Large intestine (tissue), 1 donor: ENCODE results near the gene SMURF1. TPM values are rescaled to one million over a fixed set of nuclear protein-coding genes. Genes with fewer than 3 reads are reported as not detected.

Experiments used
- polyA plus RNA-seq: library from polyadenylated mRNA; unstranded; fragments of 120-200 nt; gene quantifications from one replicate; pipeline ENCODE4 v1.2.1, GENCODE V29; 2013

Gene SMURF1
- polyA plus RNA-seq, 1 donor: 14.5 TPM

Other genes with a start within 250 kb of the SMURF1 start
- 0.13 TPM for gene KPNA7, start 64.0 kb upstream of the SMURF1 start, polyA plus RNA-seq
- gene MYH16, start 128.7 kb upstream of the SMURF1 start, polyA plus RNA-seq: 0.01 TPM
- gene ARPC1A, start 181.8 kb upstream of the SMURF1 start, polyA plus RNA-seq: 188 TPM
- gene ARPC1B, start 230.6 kb upstream of the SMURF1 start, polyA plus RNA-seq: 73.1 TPM